ENCODE measurements around the gene RNF111. TPM values are rescaled to one million over a fixed set of nuclear protein-coding genes. Genes with fewer than 3 reads are reported as not detected.

The RNF111 gene
- total RNA-seq: 27.2 and 27.8 TPM in 2 replicates

GRCh38 chr15:58987491-58988005 lies at the start of gene RNF111:
Gene RNF111 (plus strand): TSS chr15:58987663. CDS start chr15:59030823, 43,160 bp downstream.

GRCh38 chr15:59104912-59105732 lies 117.7 kb downstream of the RNF111 start, which contains the start of gene CCNB2:
Gene CCNB2 (plus strand): TSS chr15:59105146. CDS start chr15:59105269, 123 bp downstream.

Other genes starting within 250 kb of the RNF111 start
- gene ADAM10, start 238.0 kb upstream of the RNF111 start, total RNA-seq: 300 and 376 TPM in 2 replicates
- gene MINDY2, start 216.4 kb upstream of the RNF111 start, total RNA-seq: 25.4 and 25.9 TPM in 2 replicates
- gene SLTM, start 54.0 kb upstream of the RNF111 start, total RNA-seq: 44.4 and 56.2 TPM in 2 replicates
- gene CCNB2, start 117.5 kb downstream of the RNF111 start, total RNA-seq: 4.0 and 11.1 TPM in 2 replicates
- not detected in 2 replicates for gene LDHAL6B, start 219.2 kb downstream of the RNF111 start, total RNA-seq

All from smooth muscle cell of the pulmonary artery (primary cell).